ENCODE data around the gene GRID1. TPM values are rescaled to one million over a fixed set of nuclear protein-coding genes. Genes with fewer than 3 reads are reported as not detected.

GRID1 gene
- total RNA-seq, 1 experiment from 2014 or later: not detected

DNA sequence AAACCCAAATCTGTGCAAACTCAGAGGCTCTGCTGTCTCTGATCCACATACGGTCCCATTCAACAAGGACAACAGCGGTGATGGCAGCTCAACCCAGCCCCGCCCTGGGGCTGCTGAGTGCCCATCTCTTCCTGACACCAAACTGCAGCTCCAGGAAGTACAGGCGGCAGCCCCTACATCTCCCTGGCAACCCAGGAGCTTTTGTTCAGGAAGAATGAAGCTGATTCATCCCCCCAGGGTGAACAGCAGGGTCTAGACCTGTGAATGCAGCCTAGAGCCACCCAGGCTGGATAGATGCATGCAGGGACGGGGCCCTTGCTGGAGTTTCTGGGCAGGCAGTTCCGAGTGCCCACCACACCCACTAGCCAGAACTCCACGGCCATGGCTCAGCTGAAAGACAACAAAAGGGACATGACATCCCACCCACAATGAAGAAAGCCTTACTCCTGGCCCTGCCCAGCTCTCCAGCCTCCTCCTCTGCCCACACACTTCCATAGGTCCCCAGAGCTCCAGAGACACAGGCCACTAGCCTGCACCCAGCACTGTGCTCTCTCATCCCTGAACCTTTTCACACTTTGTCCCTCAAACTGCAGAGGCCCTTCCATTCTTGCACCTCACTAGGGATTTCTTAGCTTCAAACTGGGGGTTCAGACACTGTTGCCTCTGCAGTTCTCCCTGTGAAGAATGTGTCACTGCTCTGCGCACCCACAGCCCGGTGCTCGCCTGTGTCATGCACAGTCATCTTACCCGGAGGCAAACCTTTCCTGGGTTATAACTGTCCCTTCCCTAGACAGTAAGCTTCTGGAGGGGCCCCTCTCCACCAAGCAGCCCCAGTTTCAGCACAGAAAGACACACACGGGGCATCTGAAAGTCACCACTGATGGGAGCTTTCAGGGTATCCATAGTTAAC is 99.1 kb downstream of the GRID1 start:
- Mint-ChIP-seq H3K9me3 (ENCODE audit: low read depth, unreplicated experiment) (peaks cover 2% of the 10 kb centered on the region), H3K27ac (ENCODE audit: unreplicated experiment) (no peak overlapping the region), H3K4me1 (ENCODE audit: low read depth, unreplicated experiment) (no peaks in the 10 kb centered on the region), H3K27me3 (ENCODE audit: unreplicated experiment) (peaks cover 66% of the 10 kb centered on the region), H3K4me3 (ENCODE audit: low read depth, unreplicated experiment) (no peak overlapping the region), H3K36me3 (ENCODE audit: insufficient read depth, unreplicated experiment) (no peaks in the 10 kb centered on the region)
- BruUV-seq (replicated peaks): no TSS peak
- TF ChIP-seq, protein P1, sequence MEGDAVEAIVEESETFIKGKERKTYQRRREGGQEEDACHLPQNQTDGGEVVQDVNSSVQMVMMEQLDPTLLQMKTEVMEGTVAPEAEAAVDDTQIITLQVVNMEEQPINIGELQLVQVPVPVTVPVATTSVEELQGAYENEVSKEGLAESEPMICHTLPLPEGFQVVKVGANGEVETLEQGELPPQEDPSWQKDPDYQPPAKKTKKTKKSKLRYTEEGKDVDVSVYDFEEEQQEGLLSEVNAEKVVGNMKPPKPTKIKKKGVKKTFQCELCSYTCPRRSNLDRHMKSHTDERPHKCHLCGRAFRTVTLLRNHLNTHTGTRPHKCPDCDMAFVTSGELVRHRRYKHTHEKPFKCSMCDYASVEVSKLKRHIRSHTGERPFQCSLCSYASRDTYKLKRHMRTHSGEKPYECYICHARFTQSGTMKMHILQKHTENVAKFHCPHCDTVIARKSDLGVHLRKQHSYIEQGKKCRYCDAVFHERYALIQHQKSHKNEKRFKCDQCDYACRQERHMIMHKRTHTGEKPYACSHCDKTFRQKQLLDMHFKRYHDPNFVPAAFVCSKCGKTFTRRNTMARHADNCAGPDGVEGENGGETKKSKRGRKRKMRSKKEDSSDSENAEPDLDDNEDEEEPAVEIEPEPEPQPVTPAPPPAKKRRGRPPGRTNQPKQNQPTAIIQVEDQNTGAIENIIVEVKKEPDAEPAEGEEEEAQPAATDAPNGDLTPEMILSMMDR (IDR thresholded peaks at IDR 0.05; ENCODE audit: unreplicated experiment): no peak
- CTCF ChIA-PET: interaction anchor here (1.2 to 2.0 kb wide), 2 partner anchors 13 to 29 kb away, joined by 3 to 5 read pairs; no protein-coding TSS in a partner anchor
- intact Hi-C loops (cut with micrococcal nuclease; ENCODE audit: unreplicated experiment): loop anchor here (10.0 kb wide), 1 partner anchor 317 kb away; no protein-coding TSS in a partner anchor
- DNase-seq: no peak

DNA sequence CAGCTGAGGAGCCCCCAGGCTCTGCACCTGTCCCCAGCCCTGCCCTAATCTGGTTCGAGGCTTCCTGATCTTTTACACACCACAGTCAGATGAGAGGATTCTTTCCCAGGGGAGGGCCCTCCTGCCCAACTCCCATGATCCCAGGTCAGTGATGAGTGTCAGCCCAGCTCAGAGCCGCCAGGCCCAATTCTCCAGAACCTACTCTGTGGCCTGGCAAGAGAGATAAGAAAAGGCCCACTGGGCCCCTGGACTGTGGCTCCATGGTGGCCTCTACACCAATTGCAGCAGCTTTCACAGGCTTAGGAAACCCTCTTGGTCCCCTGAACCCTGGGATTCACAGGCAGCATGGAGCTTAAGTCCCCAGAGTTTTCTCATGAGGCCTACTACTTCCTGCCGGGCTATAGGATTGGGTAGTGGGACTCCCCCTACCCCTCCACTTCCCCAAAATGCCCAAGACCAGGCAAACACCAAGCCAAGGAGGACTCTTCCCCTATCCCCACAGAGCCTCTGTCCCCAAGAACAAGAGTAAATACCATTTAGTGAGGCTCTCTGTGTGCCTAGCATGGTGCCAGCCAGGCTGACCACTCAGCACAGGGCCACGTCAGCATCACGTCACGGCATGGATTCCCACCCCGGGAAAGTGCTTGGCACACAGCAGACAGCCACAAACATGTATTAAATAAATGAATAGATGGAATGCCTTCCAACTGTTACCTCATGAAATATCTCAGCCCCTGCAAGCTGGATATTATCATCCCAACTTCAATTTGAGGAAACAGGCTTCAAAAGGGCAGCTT is 100.0 kb downstream of the GRID1 start:
- Mint-ChIP-seq H3K27ac (ENCODE audit: unreplicated experiment) (no peak overlapping the region), H3K4me3 (ENCODE audit: low read depth, unreplicated experiment) (no peak overlapping the region), H3K4me1 (ENCODE audit: low read depth, unreplicated experiment) (no peaks in the 10 kb centered on the region), H3K9me3 (ENCODE audit: low read depth, unreplicated experiment) (peaks cover 2% of the 10 kb centered on the region), H3K27me3 (ENCODE audit: unreplicated experiment) (peaks cover 66% of the 10 kb centered on the region), H3K36me3 (ENCODE audit: insufficient read depth, unreplicated experiment) (no peaks in the 10 kb centered on the region)
- intact Hi-C loops (cut with micrococcal nuclease; ENCODE audit: unreplicated experiment): loop anchor here (10.0 kb wide), 1 partner anchor 318 kb away; no protein-coding TSS in a partner anchor
- TF ChIP-seq, protein P1 (IDR thresholded peaks at IDR 0.05; ENCODE audit: unreplicated experiment): no peak
- CTCF ChIA-PET: interaction anchor here (2.0 kb wide), 1 partner anchor 13 kb away, joined by 5 read pairs; no protein-coding TSS in a partner anchor
- no peak for DNase-seq
- BruUV-seq (replicated peaks): no TSS peak

- BruUV-seq (replicated peaks): no TSS peak
- no peaks in the 10 kb centered on the region for H3K36me3 Mint-ChIP-seq (ENCODE audit: insufficient read depth, unreplicated experiment)
- CTCF ChIA-PET: interaction anchor here (2.0 kb wide), 1 partner anchor 12 kb away, joined by 5 read pairs; no protein-coding TSS in a partner anchor
- H3K4me1 Mint-ChIP-seq (ENCODE audit: low read depth, unreplicated experiment): no peaks in the 10 kb centered on the region
- TF ChIP-seq, protein P1 (IDR thresholded peaks at IDR 0.05; ENCODE audit: unreplicated experiment): no peak
- no peak overlapping the region for H3K27ac Mint-ChIP-seq (ENCODE audit: unreplicated experiment)
- DNase-seq: no peak
- H3K27me3 Mint-ChIP-seq (ENCODE audit: unreplicated experiment): peaks cover 59% of the 10 kb centered on the region
- no peak overlapping the region for H3K4me3 Mint-ChIP-seq (ENCODE audit: low read depth, unreplicated experiment)
- intact Hi-C loops (cut with micrococcal nuclease; ENCODE audit: unreplicated experiment): loop anchor here (10.0 kb wide), 1 partner anchor 319 kb away; no protein-coding TSS in a partner anchor
- H3K9me3 Mint-ChIP-seq (ENCODE audit: low read depth, unreplicated experiment): no peaks in the 10 kb centered on the region
Measured at GRCh38 chr10:86265895-86266259, 100.7 kb downstream of the GRID1 start.

- Mint-ChIP-seq H3K9me3 (ENCODE audit: low read depth, unreplicated experiment) (no peaks in the 10 kb centered on the region), H3K27me3 (ENCODE audit: unreplicated experiment) (peaks cover 58% of the 10 kb centered on the region), H3K4me3 (ENCODE audit: low read depth, unreplicated experiment) (no peak overlapping the region), H3K36me3 (ENCODE audit: insufficient read depth, unreplicated experiment) (no peaks in the 10 kb centered on the region), H3K27ac (ENCODE audit: unreplicated experiment) (no peak overlapping the region), H3K4me1 (ENCODE audit: low read depth, unreplicated experiment) (no peaks in the 10 kb centered on the region)
- no peak for DNase-seq
- TF ChIP-seq, protein P1 (IDR thresholded peaks at IDR 0.05; ENCODE audit: unreplicated experiment): no peak
- CTCF ChIA-PET: interaction anchor here (0.6 to 2.0 kb wide), 2 partner anchors 11 to 55 kb away, joined by 3 to 5 read pairs; no protein-coding TSS in a partner anchor
- no TSS peak for BruUV-seq (replicated peaks)
- intact Hi-C loops (cut with micrococcal nuclease; ENCODE audit: unreplicated experiment): loop anchor here (10.0 kb wide), 1 partner anchor 319 kb away; no protein-coding TSS in a partner anchor
Measured at GRCh38 chr10:86265236-86265894, 101.2 kb downstream of the GRID1 start.
